Measurements from ENCODE around the gene KRT25. TPM values are rescaled to one million over a fixed set of nuclear protein-coding genes. Genes with fewer than 3 reads are reported as not detected.

Gene KRT25
- total and polyA plus RNA-seq, 9 donors = not detected

DNA sequence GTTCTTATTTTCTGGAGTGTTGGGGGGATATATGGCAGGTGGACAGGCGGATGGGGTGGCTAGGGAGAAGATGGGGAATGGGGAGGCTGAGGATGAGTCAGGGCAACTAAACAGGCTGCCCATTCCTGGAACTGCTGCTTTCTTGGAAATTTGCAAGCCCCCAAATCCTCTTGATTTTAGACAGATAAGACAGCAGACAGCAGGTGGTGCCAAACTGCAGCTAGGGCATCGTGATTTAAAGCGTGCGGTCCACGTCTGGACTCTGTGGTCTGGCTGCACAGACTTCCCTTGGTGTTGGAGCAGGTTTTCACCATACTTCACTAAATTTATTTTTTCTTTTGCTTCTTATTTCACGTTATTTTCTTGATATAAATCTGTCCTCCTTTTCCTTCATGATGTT, 40.7 kb downstream of the KRT25 start:
- Histone ChIP-seq H3K27ac (no peak overlapping the region), H3K4me1 (ENCODE audit: insufficient read depth) (no peaks in the 10 kb centered on the region), H3K27me3 (no peaks in the 10 kb centered on the region), H3K9me3 (no peaks in the 10 kb centered on the region), H3K36me3 (no peaks in the 10 kb centered on the region), H3K4me3 (no peak overlapping the region)
- TF ChIP-seq POLR2A (IDR thresholded peaks at IDR 0.05) = no peak
- WGBS, 3 donors = 60 to 67% (median 63%) methylated on average over 6 of the region's 6 CpGs
- intact Hi-C loops (cut with DNase I) = no loop called here
- DNase-seq = no peak

DNA sequence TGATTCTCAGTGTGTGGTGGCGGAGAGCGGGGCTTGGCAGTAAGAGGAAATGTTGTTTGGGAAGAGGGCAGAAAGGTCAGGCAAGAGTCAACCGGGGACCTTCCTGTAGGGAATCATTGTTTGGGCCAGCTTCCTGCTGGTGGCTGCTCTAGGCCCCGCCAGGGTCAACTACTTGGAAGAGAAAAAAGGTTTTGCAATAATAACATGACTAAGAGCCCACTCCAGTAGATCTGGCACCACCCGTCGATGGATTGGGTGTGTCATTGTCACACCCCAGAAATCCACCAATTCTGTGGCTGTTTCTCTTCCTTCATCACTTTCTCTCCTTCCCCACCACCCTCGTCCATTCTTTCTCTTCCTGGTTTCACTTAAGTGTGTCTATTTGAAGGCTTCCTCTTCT, 47.4 kb downstream of the KRT25 start:
- no peak for TF ChIP-seq EP300 (IDR thresholded peaks at IDR 0.05)
- TF ChIP-seq, protein P1, sequence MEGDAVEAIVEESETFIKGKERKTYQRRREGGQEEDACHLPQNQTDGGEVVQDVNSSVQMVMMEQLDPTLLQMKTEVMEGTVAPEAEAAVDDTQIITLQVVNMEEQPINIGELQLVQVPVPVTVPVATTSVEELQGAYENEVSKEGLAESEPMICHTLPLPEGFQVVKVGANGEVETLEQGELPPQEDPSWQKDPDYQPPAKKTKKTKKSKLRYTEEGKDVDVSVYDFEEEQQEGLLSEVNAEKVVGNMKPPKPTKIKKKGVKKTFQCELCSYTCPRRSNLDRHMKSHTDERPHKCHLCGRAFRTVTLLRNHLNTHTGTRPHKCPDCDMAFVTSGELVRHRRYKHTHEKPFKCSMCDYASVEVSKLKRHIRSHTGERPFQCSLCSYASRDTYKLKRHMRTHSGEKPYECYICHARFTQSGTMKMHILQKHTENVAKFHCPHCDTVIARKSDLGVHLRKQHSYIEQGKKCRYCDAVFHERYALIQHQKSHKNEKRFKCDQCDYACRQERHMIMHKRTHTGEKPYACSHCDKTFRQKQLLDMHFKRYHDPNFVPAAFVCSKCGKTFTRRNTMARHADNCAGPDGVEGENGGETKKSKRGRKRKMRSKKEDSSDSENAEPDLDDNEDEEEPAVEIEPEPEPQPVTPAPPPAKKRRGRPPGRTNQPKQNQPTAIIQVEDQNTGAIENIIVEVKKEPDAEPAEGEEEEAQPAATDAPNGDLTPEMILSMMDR (IDR thresholded peaks at IDR 0.05) = no peak
- no peak for TF ChIP-seq POLR2A (IDR thresholded peaks at IDR 0.05)
- intact Hi-C loops (cut with DNase I) = no loop called here

DNA sequence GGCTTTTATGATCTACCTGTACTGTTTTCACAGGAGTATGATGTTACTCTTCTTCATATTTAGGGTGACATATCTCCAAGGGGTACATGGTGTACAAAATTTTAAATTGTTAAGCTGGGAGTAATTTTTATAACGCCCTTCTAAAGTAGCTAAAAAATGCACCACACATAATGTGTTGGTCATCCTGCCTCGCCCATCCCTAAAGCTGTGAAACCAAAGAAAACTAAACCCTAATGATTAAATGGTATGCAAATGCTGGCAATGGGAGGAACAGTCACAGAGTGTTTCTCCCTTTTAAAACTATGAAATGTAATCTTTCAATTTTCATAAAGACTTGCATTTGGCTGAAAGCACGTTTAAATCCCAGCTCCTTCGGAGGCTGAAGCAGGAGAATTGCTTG, 49.5 kb downstream of the KRT25 start:
- no peak for TF ChIP-seq EP300 (IDR thresholded peaks at IDR 0.05)
- WGBS, 3 donors = 58 to 68% (median 60%) methylated on average over 4 of the region's 4 CpGs
- H3K27ac ChIP-seq = no peak overlapping the region
- DNase-seq = no peak
- H3K4me3 ChIP-seq = no peak overlapping the region
- H3K27me3 ChIP-seq = no peaks in the 10 kb centered on the region
- H3K4me1 ChIP-seq (ENCODE audit: insufficient read depth) = no peaks in the 10 kb centered on the region
- H3K9me3 ChIP-seq = no peaks in the 10 kb centered on the region
- intact Hi-C loops (cut with DNase I) = no loop called here
- H3K36me3 ChIP-seq = no peaks in the 10 kb centered on the region

More for the DNA sequence above, 47.4 kb downstream of the KRT25 start:
- H3K4me3 ChIP-seq = no peak overlapping the region
- H3K9me3 ChIP-seq = no peaks in the 10 kb centered on the region
- WGBS, 3 donors = 74 to 78% (median 76%) methylated on average over 7 of the region's 7 CpGs
- H3K27ac ChIP-seq = no peak overlapping the region
- H3K4me1 ChIP-seq (ENCODE audit: insufficient read depth) = no peaks in the 10 kb centered on the region
- H3K36me3 ChIP-seq = no peaks in the 10 kb centered on the region
- H3K27me3 ChIP-seq = no peaks in the 10 kb centered on the region
- DNase-seq = peak in 1 of 5 donors; percentile 36

DNA sequence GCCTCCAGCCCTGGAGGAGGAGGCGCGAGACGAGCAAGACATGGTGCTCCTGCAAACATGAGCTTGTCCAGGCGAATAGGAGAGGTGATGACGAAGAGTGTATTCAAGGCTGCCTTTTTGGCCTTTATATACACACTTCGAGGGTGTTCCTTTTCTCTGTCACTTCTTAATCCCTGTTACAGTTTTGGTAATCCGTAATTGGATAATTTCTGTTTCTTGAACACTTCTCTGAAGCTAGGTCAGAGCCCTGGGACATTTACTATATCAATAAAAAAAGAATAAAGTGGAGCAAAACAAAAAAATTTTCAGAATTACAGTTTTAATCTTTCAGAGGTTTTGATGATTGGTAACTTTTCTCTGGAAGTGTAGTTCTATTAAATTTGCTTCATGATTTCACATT, 51.5 kb downstream of the KRT25 start, which contains the start of gene KRT24:
Gene KRT24 (minus strand): TSS at position 101 of the 400 bp plus-strand sequence. CDS start 59 bp downstream, at position 42.
- Histone ChIP-seq H3K36me3 (no peaks in the 10 kb centered on the region), H3K4me1 (ENCODE audit: insufficient read depth) (no peaks in the 10 kb centered on the region), H3K9me3 (no peaks in the 10 kb centered on the region), H3K27me3 (no peaks in the 10 kb centered on the region), H3K27ac (no peak within 1 kb of the TSS), H3K4me3 (no peak within 1 kb of the TSS)
- no peak for TF ChIP-seq POLR2A (IDR thresholded peaks at IDR 0.05)
- TF ChIP-seq, protein P1 (IDR thresholded peaks at IDR 0.05) = no peak
- no peak for TF ChIP-seq EP300 (IDR thresholded peaks at IDR 0.05)
- intact Hi-C loops (cut with DNase I) = no loop called here
- WGBS, 3 donors = 78 to 86% (median 82%) methylated on average over 7 of the region's 7 CpGs
- no peak for DNase-seq

DNA sequence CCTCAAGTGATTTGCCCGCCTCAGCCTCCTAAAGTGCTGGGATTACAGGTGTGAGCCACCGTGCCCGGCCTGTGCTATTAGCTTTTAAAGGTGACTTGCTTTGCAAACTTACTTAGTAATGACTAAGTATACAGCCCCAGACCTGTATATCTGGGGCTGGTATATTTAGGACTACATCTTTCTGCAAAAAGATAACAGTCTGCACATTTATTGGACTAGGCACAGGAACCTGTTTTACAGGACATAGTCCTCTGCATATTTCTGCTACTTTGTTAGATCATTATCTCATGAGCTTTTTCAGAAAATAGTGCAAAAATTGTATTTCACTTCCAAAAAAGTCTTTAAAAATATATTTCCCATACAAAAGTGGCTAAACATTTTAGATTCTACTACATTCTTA, 52.9 kb downstream of the KRT25 start:
- WGBS, 3 donors = 91 to 94% (median 92%) methylated on average over 3 of the region's 3 CpGs
- no peak for DNase-seq
- intact Hi-C loops (cut with DNase I) = no loop called here
- Histone ChIP-seq H3K27ac (no peak overlapping the region), H3K36me3 (no peaks in the 10 kb centered on the region), H3K27me3 (no peaks in the 10 kb centered on the region), H3K9me3 (no peaks in the 10 kb centered on the region), H3K4me3 (no peak overlapping the region), H3K4me1 (ENCODE audit: insufficient read depth) (no peaks in the 10 kb centered on the region)
- TF ChIP-seq POLR2A (IDR thresholded peaks at IDR 0.05) = no peak
- TF ChIP-seq, protein P1 (IDR thresholded peaks at IDR 0.05) = no peak
- TF ChIP-seq EP300 (IDR thresholded peaks at IDR 0.05) = no peak
